BLaER1 (cell line): ENCODE measurements around the gene MCF2L.

ENCODE experiments used
- H3K27ac ChIP-seq: shearing (Covaris generic); formaldehyde crosslinking; 2 replicates; pipeline ENCODE4 v1.8.1; 2022
- H3K27me3 ChIP-seq: shearing (Covaris generic); formaldehyde crosslinking; 2 replicates; pipeline ENCODE4 v1.8.1; 2022
- H3K36me3 ChIP-seq: shearing (Covaris generic); formaldehyde crosslinking; 2 replicates; pipeline ENCODE4 v1.8.1; 2022
- H3K4me1 ChIP-seq: shearing (Covaris generic); formaldehyde crosslinking; 2 replicates; pipeline ENCODE4 v1.8.1; 2022
- H3K4me2 ChIP-seq: shearing (Covaris generic); formaldehyde crosslinking; 2 replicates; pipeline ENCODE4 v1.8.1; 2022
- H3K4me3 ChIP-seq: shearing (Covaris generic); formaldehyde crosslinking; 2 replicates; pipeline ENCODE4 v1.8.1; 2022
- H3K9ac ChIP-seq: shearing (Covaris generic); formaldehyde crosslinking; 2 replicates; pipeline ENCODE4 v1.8.1; 2022
- H3K9me3 ChIP-seq: shearing (Covaris generic); formaldehyde crosslinking; 2 replicates; pipeline ENCODE4 v1.8.1; 2022
- H4K20me1 ChIP-seq: shearing (Covaris generic); formaldehyde crosslinking; 2 replicates; pipeline ENCODE4 v1.8.1; 2022
- Cebpa-rat ChIP-seq: shearing (Covaris generic); IDR thresholded peaks from 2 replicates; pipeline ENCODE4 v1.8.1; 2022

The MCF2L gene

DNA sequence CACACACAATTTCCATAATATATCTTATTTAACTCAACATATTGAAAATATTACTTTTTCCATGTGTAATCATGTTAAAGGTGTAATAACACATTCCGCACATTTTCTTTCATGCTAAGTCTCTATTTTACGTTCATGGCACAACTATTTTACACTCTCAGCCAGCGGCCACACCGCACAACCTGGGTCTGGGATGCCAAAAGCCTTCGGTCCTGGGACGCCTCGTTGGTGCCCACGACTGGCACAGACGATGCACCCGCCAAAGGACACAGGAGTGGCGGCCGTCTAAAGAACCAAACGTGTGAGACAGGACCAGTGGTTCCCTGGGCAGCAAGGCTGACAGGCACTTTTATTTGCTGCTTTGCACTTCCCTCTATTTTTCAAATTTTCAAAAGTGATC, 179.4 kb downstream of the MCF2L start:
- no peaks in the 10 kb centered on the region for H3K36me3 ChIP-seq
- H4K20me1 ChIP-seq: no peaks in the 10 kb centered on the region
- TF ChIP-seq Cebpa-rat: no peak
- H3K27ac ChIP-seq: no peak overlapping the region
- H3K4me2 ChIP-seq: no peak overlapping the region
- H3K9ac ChIP-seq: no peak overlapping the region
- peaks cover 19% of the 10 kb centered on the region for H3K27me3 ChIP-seq
- no peak overlapping the region for H3K4me3 ChIP-seq
- peaks cover 5% of the 10 kb centered on the region for H3K4me1 ChIP-seq
- no peaks in the 10 kb centered on the region for H3K9me3 ChIP-seq

DNA sequence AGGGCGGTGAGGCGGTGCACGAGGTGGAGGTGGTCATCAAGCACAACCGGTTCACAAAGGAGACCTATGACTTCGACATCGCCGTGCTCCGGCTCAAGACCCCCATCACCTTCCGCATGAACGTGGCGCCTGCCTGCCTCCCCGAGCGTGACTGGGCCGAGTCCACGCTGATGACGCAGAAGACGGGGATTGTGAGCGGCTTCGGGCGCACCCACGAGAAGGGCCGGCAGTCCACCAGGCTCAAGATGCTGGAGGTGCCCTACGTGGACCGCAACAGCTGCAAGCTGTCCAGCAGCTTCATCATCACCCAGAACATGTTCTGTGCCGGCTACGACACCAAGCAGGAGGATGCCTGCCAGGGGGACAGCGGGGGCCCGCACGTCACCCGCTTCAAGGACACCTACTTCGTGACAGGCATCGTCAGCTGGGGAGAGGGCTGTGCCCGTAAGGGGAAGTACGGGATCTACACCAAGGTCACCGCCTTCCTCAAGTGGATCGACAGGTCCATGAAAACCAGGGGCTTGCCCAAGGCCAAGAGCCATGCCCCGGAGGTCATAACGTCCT, 180.0 kb downstream of the MCF2L start:
- Histone ChIP-seq H3K4me2 (no peak overlapping the region), H3K4me3 (no peak overlapping the region), H3K36me3 (no peaks in the 10 kb centered on the region), H3K9ac (no peak overlapping the region), H4K20me1 (no peaks in the 10 kb centered on the region), H3K27ac (no peak overlapping the region), H3K9me3 (no peaks in the 10 kb centered on the region), H3K4me1 (peaks cover 7% of the 10 kb centered on the region), H3K27me3 (peaks cover 20% of the 10 kb centered on the region)
- TF ChIP-seq Cebpa-rat: no peak
